ENCODE results near the gene TFCP2. TPM values are rescaled to one million over a fixed set of nuclear protein-coding genes. Genes with fewer than 3 reads are reported as not detected.

The TFCP2 gene
- total RNA-seq, 1 donor from 2014 or later: 22.4 TPM

DNA sequence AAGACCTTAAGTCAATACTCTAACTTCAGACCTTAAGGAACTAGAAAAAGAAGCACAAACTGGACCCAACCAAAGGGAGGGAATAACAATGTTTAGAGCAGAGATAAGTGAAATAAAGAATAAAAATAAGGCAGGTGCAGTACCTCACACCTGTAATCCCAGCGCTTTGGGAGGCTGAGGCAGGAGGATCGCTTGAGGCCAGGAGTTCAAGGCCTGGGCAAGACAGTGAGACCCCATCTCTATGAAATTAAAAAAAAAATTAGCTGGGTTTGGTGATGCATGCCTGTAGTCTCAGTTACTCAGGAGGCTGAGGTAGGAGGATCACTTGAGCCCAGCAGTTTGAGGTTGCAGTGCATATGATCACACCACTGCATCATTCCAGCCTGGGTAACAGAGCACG lies 9.1 kb downstream of the TFCP2 start:
- DNase-seq (ENCODE audit: low read depth): no peak
- H3K27me3 ChIP-seq (ENCODE audit: insufficient read depth, low read length): no peaks in the 10 kb centered on the region
- no peak overlapping the region for H3K4me2 ChIP-seq (ENCODE audit: low read length)
- Mint-ChIP-seq H3K27me3 (ENCODE audit: low read depth, unreplicated experiment) (no peaks in the 10 kb centered on the region), H3K27ac (ENCODE audit: unreplicated experiment) (no peak overlapping the region), H3K4me3 (ENCODE audit: unreplicated experiment) (no peak overlapping the region), H3K36me3 (ENCODE audit: low read depth, unreplicated experiment) (no peaks in the 10 kb centered on the region), H3K4me1 (ENCODE audit: low read depth, unreplicated experiment) (peaks cover 2% of the 10 kb centered on the region), H3K9me3 (ENCODE audit: unreplicated experiment) (no peaks in the 10 kb centered on the region)
- peaks cover 84% of the 10 kb centered on the region for H3K79me2 ChIP-seq (ENCODE audit: insufficient read depth, low read length)
- TF ChIP-seq, protein P1, sequence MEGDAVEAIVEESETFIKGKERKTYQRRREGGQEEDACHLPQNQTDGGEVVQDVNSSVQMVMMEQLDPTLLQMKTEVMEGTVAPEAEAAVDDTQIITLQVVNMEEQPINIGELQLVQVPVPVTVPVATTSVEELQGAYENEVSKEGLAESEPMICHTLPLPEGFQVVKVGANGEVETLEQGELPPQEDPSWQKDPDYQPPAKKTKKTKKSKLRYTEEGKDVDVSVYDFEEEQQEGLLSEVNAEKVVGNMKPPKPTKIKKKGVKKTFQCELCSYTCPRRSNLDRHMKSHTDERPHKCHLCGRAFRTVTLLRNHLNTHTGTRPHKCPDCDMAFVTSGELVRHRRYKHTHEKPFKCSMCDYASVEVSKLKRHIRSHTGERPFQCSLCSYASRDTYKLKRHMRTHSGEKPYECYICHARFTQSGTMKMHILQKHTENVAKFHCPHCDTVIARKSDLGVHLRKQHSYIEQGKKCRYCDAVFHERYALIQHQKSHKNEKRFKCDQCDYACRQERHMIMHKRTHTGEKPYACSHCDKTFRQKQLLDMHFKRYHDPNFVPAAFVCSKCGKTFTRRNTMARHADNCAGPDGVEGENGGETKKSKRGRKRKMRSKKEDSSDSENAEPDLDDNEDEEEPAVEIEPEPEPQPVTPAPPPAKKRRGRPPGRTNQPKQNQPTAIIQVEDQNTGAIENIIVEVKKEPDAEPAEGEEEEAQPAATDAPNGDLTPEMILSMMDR (IDR thresholded peaks at IDR 0.05; ENCODE audit: insufficient read depth, low read depth, low read length): no peak
- no peak for TF ChIP-seq EZH2 (IDR thresholded peaks at IDR 0.05; ENCODE audit: insufficient read depth, low read length)
- no peak overlapping the region for H3K4me3 ChIP-seq (ENCODE audit: insufficient read depth, low read depth, low read length)
- H3K27ac ChIP-seq (ENCODE audit: low read depth, low read length): no peak overlapping the region
- H2AFZ ChIP-seq (ENCODE audit: low read depth, low read length): no peak overlapping the region
- peaks cover 57% of the 10 kb centered on the region for H4K20me1 ChIP-seq (ENCODE audit: insufficient read depth, low read length)
- H3K9me3 ChIP-seq (ENCODE audit: insufficient read depth, low read depth, low read length): no peaks in the 10 kb centered on the region
- no peak overlapping the region for H3K9ac ChIP-seq (ENCODE audit: low read length)
- no peaks in the 10 kb centered on the region for H3K36me3 ChIP-seq (ENCODE audit: insufficient read depth, low read length)
- FAIRE-seq: no peak
- H3K4me1 ChIP-seq (ENCODE audit: insufficient read depth, low read length): no peaks in the 10 kb centered on the region

DNA sequence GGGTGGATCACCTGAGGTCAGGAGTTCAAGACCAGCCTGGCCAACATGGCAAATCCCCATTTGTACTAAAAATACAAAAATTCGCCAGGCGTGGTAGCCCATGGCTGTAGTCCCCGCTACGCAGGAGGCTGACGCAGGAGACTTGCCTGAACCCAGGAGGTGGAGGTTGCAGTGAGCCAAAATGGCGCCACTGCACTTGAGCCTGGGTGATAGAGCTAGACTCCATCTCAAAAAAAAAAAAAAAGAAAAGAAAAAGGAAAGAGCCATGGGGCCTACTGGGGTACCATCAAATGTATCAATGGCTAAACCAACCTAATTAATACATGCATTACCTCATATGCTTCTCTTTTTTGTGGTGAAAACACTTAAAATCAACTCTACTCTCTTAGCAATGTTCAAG lies 10.7 kb downstream of the TFCP2 start:
- no peaks in the 10 kb centered on the region for H3K27me3 Mint-ChIP-seq (ENCODE audit: low read depth, unreplicated experiment)
- FAIRE-seq: no peak
- H3K4me1 Mint-ChIP-seq (ENCODE audit: low read depth, unreplicated experiment): peaks cover 2% of the 10 kb centered on the region
- no peaks in the 10 kb centered on the region for H3K36me3 ChIP-seq (ENCODE audit: insufficient read depth, low read length)
- TF ChIP-seq, protein P1 (IDR thresholded peaks at IDR 0.05; ENCODE audit: insufficient read depth, low read depth, low read length): no peak
- no peak for TF ChIP-seq EZH2 (IDR thresholded peaks at IDR 0.05; ENCODE audit: insufficient read depth, low read length)
- H3K27ac ChIP-seq (ENCODE audit: low read depth, low read length): no peak overlapping the region
- H3K79me2 ChIP-seq (ENCODE audit: insufficient read depth, low read length): peaks cover 79% of the 10 kb centered on the region
- peaks cover 48% of the 10 kb centered on the region for H4K20me1 ChIP-seq (ENCODE audit: insufficient read depth, low read length)
- no peak for DNase-seq (ENCODE audit: low read depth)
- H3K4me3 Mint-ChIP-seq (ENCODE audit: unreplicated experiment): no peak overlapping the region
- H3K4me3 ChIP-seq (ENCODE audit: insufficient read depth, low read depth, low read length): no peak overlapping the region
- no peaks in the 10 kb centered on the region for H3K9me3 ChIP-seq (ENCODE audit: insufficient read depth, low read depth, low read length)
- no peak overlapping the region for H3K4me2 ChIP-seq (ENCODE audit: low read length)
- H3K36me3 Mint-ChIP-seq (ENCODE audit: low read depth, unreplicated experiment): no peaks in the 10 kb centered on the region
- no peaks in the 10 kb centered on the region for H3K9me3 Mint-ChIP-seq (ENCODE audit: unreplicated experiment)
- no peaks in the 10 kb centered on the region for H3K4me1 ChIP-seq (ENCODE audit: insufficient read depth, low read length)
- H3K9ac ChIP-seq (ENCODE audit: low read length): no peak overlapping the region
- no peak overlapping the region for H3K27ac Mint-ChIP-seq (ENCODE audit: unreplicated experiment)
- no peaks in the 10 kb centered on the region for H3K27me3 ChIP-seq (ENCODE audit: insufficient read depth, low read length)
- H2AFZ ChIP-seq (ENCODE audit: low read depth, low read length): no peak overlapping the region

DNA sequence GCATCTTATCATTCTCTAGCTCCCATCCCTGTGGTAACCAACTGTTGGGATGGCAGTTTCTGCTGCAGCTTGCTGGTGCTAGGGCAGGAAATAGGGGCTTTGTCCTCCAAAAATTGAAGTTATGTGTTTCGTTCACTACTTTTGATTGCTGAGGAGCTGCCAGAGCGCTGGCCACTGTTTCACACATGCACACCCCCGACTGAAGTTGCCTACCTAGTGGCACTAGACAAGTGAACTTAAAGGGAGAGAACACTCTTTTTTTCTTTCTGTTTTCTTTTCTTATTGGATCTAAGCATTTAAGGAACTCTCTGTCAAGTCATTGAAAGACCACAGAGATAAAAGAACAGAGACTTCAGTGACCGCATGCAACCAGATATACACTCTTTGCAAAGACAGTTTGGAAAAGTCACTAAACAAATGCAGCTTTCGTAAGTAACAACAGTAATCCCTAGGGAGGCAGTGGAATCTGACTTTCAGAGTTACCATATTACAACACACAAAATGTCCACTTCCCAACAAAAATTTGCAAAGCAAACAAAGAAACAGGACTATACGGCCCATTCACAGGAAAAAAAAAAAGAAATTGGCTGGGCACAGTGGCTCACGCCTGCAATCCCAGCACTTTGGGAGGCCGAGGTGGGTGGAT lies 12.0 kb downstream of the TFCP2 start:
- H3K27ac ChIP-seq (ENCODE audit: low read depth, low read length): no peak overlapping the region
- no peak overlapping the region for H3K4me2 ChIP-seq (ENCODE audit: low read length)
- no peaks in the 10 kb centered on the region for H3K9me3 ChIP-seq (ENCODE audit: insufficient read depth, low read depth, low read length)
- H3K36me3 ChIP-seq (ENCODE audit: insufficient read depth, low read length): no peaks in the 10 kb centered on the region
- no peaks in the 10 kb centered on the region for H3K27me3 ChIP-seq (ENCODE audit: insufficient read depth, low read length)
- no peak overlapping the region for H3K9ac ChIP-seq (ENCODE audit: low read length)
- peaks cover 49% of the 10 kb centered on the region for H4K20me1 ChIP-seq (ENCODE audit: insufficient read depth, low read length)
- no peak overlapping the region for H2AFZ ChIP-seq (ENCODE audit: low read depth, low read length)
- Mint-ChIP-seq H3K4me3 (ENCODE audit: unreplicated experiment) (no peak overlapping the region), H3K9me3 (ENCODE audit: unreplicated experiment) (no peaks in the 10 kb centered on the region), H3K27me3 (ENCODE audit: low read depth, unreplicated experiment) (no peaks in the 10 kb centered on the region), H3K36me3 (ENCODE audit: low read depth, unreplicated experiment) (no peaks in the 10 kb centered on the region), H3K27ac (ENCODE audit: unreplicated experiment) (no peak overlapping the region), H3K4me1 (ENCODE audit: low read depth, unreplicated experiment) (peaks cover 7% of the 10 kb centered on the region)
- no peak for TF ChIP-seq EZH2 (IDR thresholded peaks at IDR 0.05; ENCODE audit: insufficient read depth, low read length)
- TF ChIP-seq, protein P1 (IDR thresholded peaks at IDR 0.05; ENCODE audit: insufficient read depth, low read depth, low read length): no peak
- FAIRE-seq (no peak), DNase-seq (ENCODE audit: low read depth) (no peak)
- H3K79me2 ChIP-seq (ENCODE audit: insufficient read depth, low read length): peaks cover 75% of the 10 kb centered on the region
- no peak overlapping the region for H3K4me3 ChIP-seq (ENCODE audit: insufficient read depth, low read depth, low read length)
- no peaks in the 10 kb centered on the region for H3K4me1 ChIP-seq (ENCODE audit: insufficient read depth, low read length)

Measured in astrocyte (in vitro differentiated cells and primary cell).